Gastrocnemius medialis (tissue), 4 donors: ENCODE results near the gene HPS1. TPM values are rescaled to one million over a fixed set of nuclear protein-coding genes. Genes with fewer than 3 reads are reported as not detected.

Experiments
- ATAC-seq, 2 donors: fragments of 150-250 bp; one replicate each; pipeline ENCODE4 v1.9.1; 2016
- DNase-seq, 2 donors: peaks; one replicate each; pipeline ENCODE4 v3.0.0-alpha.2; 2019
- H3K27ac ChIP-seq, 4 donors: fragments of 200-600 bp; sonication (generic); 1 replicate in 1 of 4; 2 replicates in 3 of 4; pipeline ENCODE4 v1.5.1; 2016 to 2018; ENCODE audit warnings: mild to moderate bottlenecking in 2 of 4, moderate library complexity in 1 of 4
- H3K27me3 ChIP-seq, 3 donors: fragments of 200-600 bp; sonication (generic) in 2 of 3; 1 replicate in 1 of 3; 2 replicates in 2 of 3; pipeline versions ENCODE4 v1.5.1 to v1.6.0; 2016 to 2019; ENCODE audit warnings: mild to moderate bottlenecking in 1 of 3, moderate library complexity in 1 of 3
- H3K36me3 ChIP-seq, 2 donors: fragments of 200-600 bp; sonication (generic) in 1 of 2; one replicate each; pipeline ENCODE4 v1.5.1; 2017 to 2018
- H3K4me1 ChIP-seq, 2 donors: fragments of 200-600 bp; sonication (generic) in 1 of 2; one replicate each; pipeline ENCODE4 v1.5.1; 2016 to 2017; ENCODE audit warnings: mild to moderate bottlenecking in 2 of 2
- H3K4me3 ChIP-seq, 4 donors: fragments of 200-600 bp; sonication (generic) in 3 of 4; 1 replicate in 1 of 4; 2 replicates in 3 of 4; pipeline ENCODE4 v1.5.1; 2016 to 2019; ENCODE audit warnings: mild to moderate bottlenecking in 2 of 4
- H3K9me3 ChIP-seq, 3 donors: fragments of 200-600 bp; sonication (generic) in 2 of 3; 1 replicate in 1 of 3; 2 replicates in 2 of 3; pipeline ENCODE4 v1.5.1; 2016 to 2019
- CTCF ChIP-seq, 5 experiments: fragments of 450-650 bp in 3 of 5; fragments of 200-600 bp in 2 of 5; sonication (generic) in 2 of 5; IDR thresholded peaks in 4 of 5; conservative IDR thresholded peaks in 1 of 5; 1 replicate in 4 of 5; 2 replicates in 1 of 5; pipeline ENCODE4 v1.5.1; 2016 to 2019; ENCODE audit warnings: antibody characterized with exemption in 5 of 5, mild to moderate bottlenecking in 3 of 5, moderate library complexity in 3 of 5
- POLR2A ChIP-seq, 2 donors: fragments of 450-650 bp; IDR thresholded peaks; one replicate each; pipeline ENCODE4 v1.6.1; 2017; ENCODE audit warnings: antibody characterized with exemption in 2 of 2, mild to moderate bottlenecking in 2 of 2, moderate library complexity in 2 of 2
- in situ Hi-C, 4 donors: fragments of 200-750 bp; cut with MboI; loops; one replicate each; pipeline versions ENCODE4 v1.15.0 to v1.8.0; 2017; ENCODE audit warnings: low sequenced_read_pairs in 4 of 4
- intact Hi-C: fragments of 100-400 bp; cut with DNase I; formaldehyde crosslinking; loops from one replicate; pipeline ENCODE4 v1.15.1; 2023; ENCODE audit warnings: low total_unique reads
- microRNA counts, 2 donors: library from miRNA; unstranded; fragments of <30 nt; microRNA quantifications; one replicate each; lab custom pipeline; 2016
- microRNA-seq, 2 donors: library from miRNA; unstranded; fragments of <30 nt; microRNA quantifications; one replicate each; pipeline ENCODE4, GENCODE V29; 2016; ENCODE audit warnings: borderline replicate concordance in 2 of 2
- total RNA-seq, 4 donors: library from RNA; depleted of rRNA; stranded (reverse); fragments of >200 nt; gene quantifications; one replicate each; pipeline versions ENCODE4 v1.1.0 to v1.2.3, GENCODE V29; 2016

HPS1 gene
- total RNA-seq, 4 donors from 2014 or later = 10.6 to 26.0 (median 18.3) TPM

- no peak overlapping the region for H3K27ac ChIP-seq
- H3K36me3 ChIP-seq = no peaks in the 10 kb centered on the region
- no peak overlapping the region for H3K4me3 ChIP-seq
- in situ Hi-C loops (no loop called here), intact Hi-C loops (no loop called here)
- ATAC-seq = no peak
- no peak for DNase-seq
- H3K9me3 ChIP-seq = no peaks in the 10 kb centered on the region
- TF ChIP-seq CTCF (IDR thresholded peaks at IDR 0.05 in 4 of 5, conservative IDR thresholded peaks at IDR 0.05 in 1 of 5) (no peak), POLR2A (IDR thresholded peaks at IDR 0.05) (no peak)
- no peaks in the 10 kb centered on the region for H3K4me1 ChIP-seq
- H3K27me3 ChIP-seq = no peaks in the 10 kb centered on the region
These were observed 78.9 kb downstream of the HPS1 start for GRCh38 chr10:98367604-98368451.

MicroRNAs within 50 kb of the gene (microRNA counts, 767-probe panel; counts per million panel counts)
- 356 to 448 counts per million in 2 donors for microRNA hsa-miR-1287 (lab: Ali Mortazavi, UCI)

Small RNAs within 50 kb of the gene (microRNA-seq; reads per million reads assigned to microRNA genes)
- gene MIR1287 (32.4 to 71.0 reads per million in 2 donors), gene MIR4685 (0 to 2.4 reads per million in 2 donors)

Other genes with a start within 250 kb of the HPS1 start
- 1 to 10 TPM; 1.6 to 6.9 (median 4.7) TPM for gene LOXL4, start 178.7 kb downstream of the HPS1 start, total RNA-seq
- 1 to 10 TPM in 2 of 4 donors, under 1 TPM in 2; 0.22 to 7.8 (median 1.3) TPM for gene PYROXD2, start 31.8 kb downstream of the HPS1 start, total RNA-seq